ENCODE data around the gene CC2D1A. TPM values are rescaled to one million over a fixed set of nuclear protein-coding genes. Genes with fewer than 3 reads are reported as not detected.

Gene CC2D1A
- total RNA-seq, 4 donors from 2014 or later: 28.0 to 56.9 (median 36.0) TPM

- Histone ChIP-seq H3K4me1 (peaks cover 15 to 62% (median 19%) of the 10 kb centered on the region in 3 donors), H3K27ac (peak overlapping the region; percentile 84 to 95 (median 93)), H3K9me3 (no peaks in the 10 kb centered on the region), H3K27me3 (peaks cover 0 to 17% (median 0%) of the 10 kb centered on the region in 4 donors), H3K4me3 (peak overlapping the region; percentile 29 to 58 (median 53)), H3K36me3 (no peaks in the 10 kb centered on the region)
- TF ChIP-seq CTCF (IDR thresholded peaks at IDR 0.05) (no peak), POLR2A (IDR thresholded peaks at IDR 0.05) (no peak)
- no peak for DNase-seq
- WGBS, 2 donors: 16 to 40% methylated on average over 5 to 9 of the region's 11 CpGs
- intact Hi-C loops (cut with DNase I): loop anchor here (10.0 kb wide), 1 partner anchor 267 kb away; no protein-coding TSS in a partner anchor
Observed at GRCh38 chr19:13861392-13861713, 44.6 kb upstream of the CC2D1A start.

- Histone ChIP-seq H3K27me3 (peaks cover 0 to 19% (median 0%) of the 10 kb centered on the region in 4 donors), H3K27ac (peak overlapping the region; percentile 84 to 95 (median 93)), H3K36me3 (no peaks in the 10 kb centered on the region), H3K4me3 (peak overlapping the region; percentile 29 to 58 (median 53)), H3K9me3 (no peaks in the 10 kb centered on the region), H3K4me1 (peaks cover 17 to 64% (median 20%) of the 10 kb centered on the region in 3 donors)
- TF ChIP-seq POLR2A (IDR thresholded peaks at IDR 0.05): peak in 2 of 4 donors; percentile 21 to 46
- peak; percentile 99 to 100 (median 99) for TF ChIP-seq CTCF (IDR thresholded peaks at IDR 0.05)
- intact Hi-C loops (cut with DNase I): loop anchor here (2.0 to 10.0 kb wide), 2 partner anchors 77 to 267 kb away; no protein-coding TSS in a partner anchor
- 0% methylated on average over 12 to 19 of the region's 27 CpGs for WGBS, 2 donors
- DNase-seq: no peak
Observed at GRCh38 chr19:13861714-13862531, 44.1 kb upstream of the CC2D1A start.

GRCh38 chr19:13864046-13864666 is 41.8 kb upstream of the CC2D1A start:
- H3K4me1 ChIP-seq: peaks cover 17 to 52% (median 20%) of the 10 kb centered on the region in 3 donors
- H3K27me3 ChIP-seq: peaks cover 0 to 19% (median 0%) of the 10 kb centered on the region in 4 donors
- peak overlapping the region in 2 of 4 donors; percentile 73 to 88 for H3K4me3 ChIP-seq
- intact Hi-C loops (cut with DNase I): loop anchor here (10.0 kb wide), 1 partner anchor 269 kb away; no protein-coding TSS in a partner anchor
- H3K36me3 ChIP-seq: no peaks in the 10 kb centered on the region
- DNase-seq: no peak
- peak overlapping the region in 2 of 4 donors; percentile 68 to 84 for H3K27ac ChIP-seq
- TF ChIP-seq CTCF (IDR thresholded peaks at IDR 0.05) (no peak), POLR2A (IDR thresholded peaks at IDR 0.05) (no peak)
- no peaks in the 10 kb centered on the region for H3K9me3 ChIP-seq
- WGBS, 2 donors: 30 to 45% methylated on average over 9 to 10 of the region's 13 CpGs

GRCh38 chr19:13864667-13865570 is 41.1 kb upstream of the CC2D1A start:
- H3K9me3 ChIP-seq: no peaks in the 10 kb centered on the region
- H3K27ac ChIP-seq: peak overlapping the region; percentile 45 to 84 (median 59)
- H3K36me3 ChIP-seq: no peaks in the 10 kb centered on the region
- H3K4me1 ChIP-seq: peaks cover 17 to 51% (median 20%) of the 10 kb centered on the region in 3 donors
- H3K4me3 ChIP-seq: peak overlapping the region; percentile 55 to 88 (median 66)
- TF ChIP-seq POLR2A (IDR thresholded peaks at IDR 0.05) (no peak), CTCF (IDR thresholded peaks at IDR 0.05) (no peak)
- H3K27me3 ChIP-seq: peaks cover 0 to 19% (median 0%) of the 10 kb centered on the region in 4 donors
- intact Hi-C loops (cut with DNase I): loop anchor here (10.0 kb wide), 1 partner anchor 270 kb away; no protein-coding TSS in a partner anchor
- DNase-seq: no peak
- WGBS, 2 donors: 15 to 21% methylated on average over 9 to 14 of the region's 113 CpGs
